Measurements from ENCODE around the gene NOTCH2. TPM values are rescaled to one million over a fixed set of nuclear protein-coding genes. Genes with fewer than 3 reads are reported as not detected.
A peak's percentile ranks its signal among the peaks of the same experiment; 100 is the strongest.

NOTCH2 gene
- total and polyA plus RNA-seq, 7 experiments from 2014 or later: 25.4 to 143 (median 71.0) TPM

- no peak overlapping the region for H3K4me3 Mint-ChIP-seq
- CTCF ChIA-PET: no interaction called here
- peaks cover 0 to 2% (median 0%) of the 10 kb centered on the region in 7 donors for H3K4me1 Mint-ChIP-seq
- no peak overlapping the region for H3K27ac ChIP-seq (ENCODE audit: low read depth, low read length)
- no peaks in the 10 kb centered on the region for H3K27me3 Mint-ChIP-seq
- H3K9me3 Mint-ChIP-seq: peaks cover 2 to 21% (median 12%) of the 10 kb centered on the region in 11 donors
- no peak overlapping the region for H3K4me3 ChIP-seq (ENCODE audit: low read length)
- H3K4me1 ChIP-seq (ENCODE audit: control insufficient read depth in 2 of 2, insufficient read depth in 2 of 2, low read length in 2 of 2): no peaks in the 10 kb centered on the region
- intact Hi-C loops (cut with micrococcal nuclease): loop anchor here in 1 of 2 donors (5.0 kb wide), 1 partner anchor 58 kb away; no protein-coding TSS in a partner anchor
- H3K9me3 ChIP-seq (ENCODE audit: control insufficient read depth in 2 of 3, low read length in 3 of 3): peaks cover 0 to 5% (median 0%) of the 10 kb centered on the region in 3 experiments
- H3K27ac Mint-ChIP-seq: no peak overlapping the region
- peaks cover 23 to 69% (median 41%) of the 10 kb centered on the region in 5 donors for H3K36me3 Mint-ChIP-seq
- no peaks in the 10 kb centered on the region for H3K27me3 ChIP-seq (ENCODE audit: control insufficient read depth in 2 of 2, insufficient read depth in 2 of 2, low read length in 2 of 2)
- DNase-seq: no peak
- POLR2A ChIA-PET: no interaction called here
- peaks cover 13 to 69% (median 16%) of the 10 kb centered on the region in 3 experiments for H3K36me3 ChIP-seq (ENCODE audit: control insufficient read depth in 2 of 3, insufficient read depth in 3 of 3, low read length in 3 of 3)
- ATAC-seq: no peak
Measured at GRCh38 chr1:119929643-119930315, 139.7 kb downstream of the NOTCH2 start.

- no peak for ATAC-seq
- no peak overlapping the region for H3K4me3 Mint-ChIP-seq
- CTCF ChIA-PET: no interaction called here
Measured at GRCh38 chr1:119926553-119926952, 142.9 kb downstream of the NOTCH2 start.

GRCh38 chr1:119924948-119925898, 144.2 kb downstream of the NOTCH2 start:
- ChIA-PET POLR2A (interaction anchor here (1.2 kb wide), 1 partner anchor 9 kb away, joined by 4 read pairs; no protein-coding TSS in a partner anchor), CTCF (no interaction called here)
- no peaks in the 10 kb centered on the region for H3K27me3 ChIP-seq (ENCODE audit: control insufficient read depth in 2 of 2, insufficient read depth in 2 of 2, low read length in 2 of 2)
- no peaks in the 10 kb centered on the region for H3K9me3 ChIP-seq (ENCODE audit: control insufficient read depth in 2 of 3, low read length in 3 of 3)
- H3K27ac Mint-ChIP-seq: peak overlapping the region in 2 of 9 donors; percentile 25 to 52
- H3K4me3 ChIP-seq (ENCODE audit: low read length): no peak overlapping the region
- peaks cover 9 to 92% (median 22%) of the 10 kb centered on the region in 3 experiments for H3K36me3 ChIP-seq (ENCODE audit: control insufficient read depth in 2 of 3, insufficient read depth in 3 of 3, low read length in 3 of 3)
- H3K36me3 Mint-ChIP-seq: peaks cover 19 to 80% (median 51%) of the 10 kb centered on the region in 5 donors
- H3K9me3 Mint-ChIP-seq: no peaks in the 10 kb centered on the region
- no peak overlapping the region for H3K27ac ChIP-seq (ENCODE audit: low read depth, low read length)
- no peaks in the 10 kb centered on the region for H3K4me1 ChIP-seq (ENCODE audit: control insufficient read depth in 2 of 2, insufficient read depth in 2 of 2, low read length in 2 of 2)
- ATAC-seq (no peak), DNase-seq (no peak)
- no peak overlapping the region for H3K4me3 Mint-ChIP-seq
- no peaks in the 10 kb centered on the region for H3K27me3 Mint-ChIP-seq
- peaks cover 0 to 2% (median 0%) of the 10 kb centered on the region in 7 donors for H3K4me1 Mint-ChIP-seq
- intact Hi-C loops (cut with micrococcal nuclease): no loop called here

More at GRCh38 chr1:119926553-119926952, 142.9 kb downstream of the NOTCH2 start:
- Mint-ChIP-seq H3K27me3 (no peaks in the 10 kb centered on the region), H3K36me3 (peaks cover 15 to 74% (median 40%) of the 10 kb centered on the region in 5 donors), H3K27ac (no peak overlapping the region), H3K4me1 (peaks cover 0 to 2% (median 0%) of the 10 kb centered on the region in 7 donors), H3K9me3 (no peaks in the 10 kb centered on the region)
- Histone ChIP-seq H3K4me3 (ENCODE audit: low read length) (no peak overlapping the region), H3K4me1 (ENCODE audit: control insufficient read depth in 2 of 2, insufficient read depth in 2 of 2, low read length in 2 of 2) (no peaks in the 10 kb centered on the region), H3K9me3 (ENCODE audit: control insufficient read depth in 2 of 3, low read length in 3 of 3) (no peaks in the 10 kb centered on the region), H3K36me3 (ENCODE audit: control insufficient read depth in 2 of 3, insufficient read depth in 3 of 3, low read length in 3 of 3) (peaks cover 4 to 79% (median 22%) of the 10 kb centered on the region in 3 experiments), H3K27ac (ENCODE audit: low read depth, low read length) (no peak overlapping the region), H3K27me3 (ENCODE audit: control insufficient read depth in 2 of 2, insufficient read depth in 2 of 2, low read length in 2 of 2) (no peaks in the 10 kb centered on the region)
- POLR2A ChIA-PET: interaction anchor here (1.2 kb wide), 1 partner anchor 8 kb away, joined by 4 read pairs; no protein-coding TSS in a partner anchor
- intact Hi-C loops (cut with micrococcal nuclease): no loop called here
- DNase-seq: no peak

GRCh38 chr1:119920104-119920968, 149.1 kb downstream of the NOTCH2 start:
- intact Hi-C loops (cut with micrococcal nuclease): no loop called here
- Mint-ChIP-seq H3K9me3 (no peaks in the 10 kb centered on the region), H3K27ac (peak overlapping the region in 1 of 9 donors; percentile 15), H3K4me3 (no peak overlapping the region), H3K27me3 (no peaks in the 10 kb centered on the region), H3K4me1 (peaks cover 0 to 2% (median 0%) of the 10 kb centered on the region in 7 donors), H3K36me3 (peaks cover 34 to 86% (median 77%) of the 10 kb centered on the region in 5 donors)
- DNase-seq (no peak), ATAC-seq (no peak)
- CTCF ChIA-PET: no interaction called here
- Histone ChIP-seq H3K4me1 (ENCODE audit: control insufficient read depth in 2 of 2, insufficient read depth in 2 of 2, low read length in 2 of 2) (no peaks in the 10 kb centered on the region), H3K4me3 (ENCODE audit: low read length) (no peak overlapping the region), H3K27me3 (ENCODE audit: control insufficient read depth in 2 of 2, insufficient read depth in 2 of 2, low read length in 2 of 2) (no peaks in the 10 kb centered on the region), H3K9me3 (ENCODE audit: control insufficient read depth in 2 of 3, low read length in 3 of 3) (no peaks in the 10 kb centered on the region), H3K27ac (ENCODE audit: low read depth, low read length) (no peak overlapping the region), H3K36me3 (ENCODE audit: control insufficient read depth in 2 of 3, insufficient read depth in 3 of 3, low read length in 3 of 3) (peaks cover 5 to 98% (median 15%) of the 10 kb centered on the region in 3 experiments)
- POLR2A ChIA-PET: no interaction called here

- ATAC-seq (no peak), DNase-seq (no peak)
- no peaks in the 10 kb centered on the region for H3K27me3 ChIP-seq (ENCODE audit: control insufficient read depth in 2 of 2, insufficient read depth in 2 of 2, low read length in 2 of 2)
- ChIA-PET POLR2A (no interaction called here), CTCF (no interaction called here)
- Mint-ChIP-seq H3K27me3 (no peaks in the 10 kb centered on the region), H3K36me3 (peaks cover 38 to 88% (median 79%) of the 10 kb centered on the region in 5 donors), H3K9me3 (no peaks in the 10 kb centered on the region), H3K4me3 (no peak overlapping the region), H3K4me1 (no peaks in the 10 kb centered on the region), H3K27ac (peak overlapping the region in 1 of 9 donors; percentile 31)
- intact Hi-C loops (cut with micrococcal nuclease): no loop called here
- no peaks in the 10 kb centered on the region for H3K9me3 ChIP-seq (ENCODE audit: control insufficient read depth in 2 of 3, low read length in 3 of 3)
- no peak overlapping the region for H3K4me3 ChIP-seq (ENCODE audit: low read length)
- H3K27ac ChIP-seq (ENCODE audit: low read depth, low read length): no peak overlapping the region
- peaks cover 11 to 94% (median 18%) of the 10 kb centered on the region in 3 experiments for H3K36me3 ChIP-seq (ENCODE audit: control insufficient read depth in 2 of 3, insufficient read depth in 3 of 3, low read length in 3 of 3)
- H3K4me1 ChIP-seq (ENCODE audit: control insufficient read depth in 2 of 2, insufficient read depth in 2 of 2, low read length in 2 of 2): no peaks in the 10 kb centered on the region
Measured at GRCh38 chr1:119919241-119919640, 150.2 kb downstream of the NOTCH2 start.

GRCh38 chr1:119918301-119918700, 151.2 kb downstream of the NOTCH2 start:
- ATAC-seq (no peak), DNase-seq (no peak)
- H3K4me1 Mint-ChIP-seq: no peaks in the 10 kb centered on the region
- no peaks in the 10 kb centered on the region for H3K4me1 ChIP-seq (ENCODE audit: control insufficient read depth in 2 of 2, insufficient read depth in 2 of 2, low read length in 2 of 2)
- H3K27me3 Mint-ChIP-seq: no peaks in the 10 kb centered on the region
- no peak overlapping the region for H3K4me3 Mint-ChIP-seq
- peaks cover 38 to 87% (median 85%) of the 10 kb centered on the region in 5 donors for H3K36me3 Mint-ChIP-seq
- CTCF ChIA-PET: no interaction called here
- H3K27me3 ChIP-seq (ENCODE audit: control insufficient read depth in 2 of 2, insufficient read depth in 2 of 2, low read length in 2 of 2): no peaks in the 10 kb centered on the region
- POLR2A ChIA-PET: no interaction called here
- H3K27ac ChIP-seq (ENCODE audit: low read depth, low read length): no peak overlapping the region
- H3K9me3 Mint-ChIP-seq: no peaks in the 10 kb centered on the region
- peaks cover 11 to 85% (median 17%) of the 10 kb centered on the region in 3 experiments for H3K36me3 ChIP-seq (ENCODE audit: control insufficient read depth in 2 of 3, insufficient read depth in 3 of 3, low read length in 3 of 3)
- intact Hi-C loops (cut with micrococcal nuclease): no loop called here
- no peak overlapping the region for H3K4me3 ChIP-seq (ENCODE audit: low read length)
- H3K9me3 ChIP-seq (ENCODE audit: control insufficient read depth in 2 of 3, low read length in 3 of 3): no peaks in the 10 kb centered on the region
- H3K27ac Mint-ChIP-seq: no peak overlapping the region

Data from naive thymus-derived CD4-positive, alpha-beta T cell (primary cell).